Measurements from ENCODE around the gene SLCO3A1. TPM values are rescaled to one million over a fixed set of nuclear protein-coding genes. Genes with fewer than 3 reads are reported as not detected.

Gene SLCO3A1
- total RNA-seq, 1 experiment from 2014 or later: 9.1 TPM

DNA sequence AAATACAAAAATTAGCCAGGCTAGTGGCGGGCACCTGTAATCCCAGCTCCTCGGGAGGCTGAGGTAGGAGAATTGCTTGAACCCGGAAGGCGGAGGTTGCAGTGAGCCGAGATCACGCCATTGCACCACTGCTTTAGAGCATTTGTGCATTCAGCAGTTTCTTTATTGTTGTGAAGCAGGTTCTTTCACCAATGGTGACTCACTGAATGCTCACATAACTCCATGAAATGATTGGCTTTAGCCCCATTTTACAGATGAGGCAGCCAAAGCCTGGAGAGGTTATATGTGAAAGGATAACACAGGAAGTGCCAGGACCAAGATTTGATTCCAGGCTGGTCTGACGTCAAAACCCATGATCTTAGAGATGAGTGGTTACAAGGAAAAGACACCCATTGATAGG lies 195.2 kb downstream of the SLCO3A1 start (continued):
- TF ChIP-seq, protein P1, sequence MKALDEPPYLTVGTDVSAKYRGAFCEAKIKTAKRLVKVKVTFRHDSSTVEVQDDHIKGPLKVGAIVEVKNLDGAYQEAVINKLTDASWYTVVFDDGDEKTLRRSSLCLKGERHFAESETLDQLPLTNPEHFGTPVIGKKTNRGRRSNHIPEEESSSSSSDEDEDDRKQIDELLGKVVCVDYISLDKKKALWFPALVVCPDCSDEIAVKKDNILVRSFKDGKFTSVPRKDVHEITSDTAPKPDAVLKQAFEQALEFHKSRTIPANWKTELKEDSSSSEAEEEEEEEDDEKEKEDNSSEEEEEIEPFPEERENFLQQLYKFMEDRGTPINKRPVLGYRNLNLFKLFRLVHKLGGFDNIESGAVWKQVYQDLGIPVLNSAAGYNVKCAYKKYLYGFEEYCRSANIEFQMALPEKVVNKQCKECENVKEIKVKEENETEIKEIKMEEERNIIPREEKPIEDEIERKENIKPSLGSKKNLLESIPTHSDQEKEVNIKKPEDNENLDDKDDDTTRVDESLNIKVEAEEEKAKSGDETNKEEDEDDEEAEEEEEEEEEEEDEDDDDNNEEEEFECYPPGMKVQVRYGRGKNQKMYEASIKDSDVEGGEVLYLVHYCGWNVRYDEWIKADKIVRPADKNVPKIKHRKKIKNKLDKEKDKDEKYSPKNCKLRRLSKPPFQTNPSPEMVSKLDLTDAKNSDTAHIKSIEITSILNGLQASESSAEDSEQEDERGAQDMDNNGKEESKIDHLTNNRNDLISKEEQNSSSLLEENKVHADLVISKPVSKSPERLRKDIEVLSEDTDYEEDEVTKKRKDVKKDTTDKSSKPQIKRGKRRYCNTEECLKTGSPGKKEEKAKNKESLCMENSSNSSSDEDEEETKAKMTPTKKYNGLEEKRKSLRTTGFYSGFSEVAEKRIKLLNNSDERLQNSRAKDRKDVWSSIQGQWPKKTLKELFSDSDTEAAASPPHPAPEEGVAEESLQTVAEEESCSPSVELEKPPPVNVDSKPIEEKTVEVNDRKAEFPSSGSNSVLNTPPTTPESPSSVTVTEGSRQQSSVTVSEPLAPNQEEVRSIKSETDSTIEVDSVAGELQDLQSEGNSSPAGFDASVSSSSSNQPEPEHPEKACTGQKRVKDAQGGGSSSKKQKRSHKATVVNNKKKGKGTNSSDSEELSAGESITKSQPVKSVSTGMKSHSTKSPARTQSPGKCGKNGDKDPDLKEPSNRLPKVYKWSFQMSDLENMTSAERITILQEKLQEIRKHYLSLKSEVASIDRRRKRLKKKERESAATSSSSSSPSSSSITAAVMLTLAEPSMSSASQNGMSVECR (CRISPR knock-in tag; IDR thresholded peaks at IDR 0.05; ENCODE audit: borderline replicate concordance): no peak
- TF ChIP-seq CREB1 (CRISPR knock-in tag; IDR thresholded peaks at IDR 0.05) (no peak), NR1H2 (CRISPR knock-in tag; IDR thresholded peaks at IDR 0.05) (no peak), ZNF121 (CRISPR knock-in tag; IDR thresholded peaks at IDR 0.05) (no peak), TCF7 (CRISPR knock-in tag; IDR thresholded peaks at IDR 0.05; ENCODE audit: low read depth) (no peak), ZNF219 (CRISPR knock-in tag; IDR thresholded peaks at IDR 0.05; ENCODE audit: borderline replicate concordance) (no peak), ZNF232 (CRISPR knock-in tag; IDR thresholded peaks at IDR 0.05) (no peak)

DNA sequence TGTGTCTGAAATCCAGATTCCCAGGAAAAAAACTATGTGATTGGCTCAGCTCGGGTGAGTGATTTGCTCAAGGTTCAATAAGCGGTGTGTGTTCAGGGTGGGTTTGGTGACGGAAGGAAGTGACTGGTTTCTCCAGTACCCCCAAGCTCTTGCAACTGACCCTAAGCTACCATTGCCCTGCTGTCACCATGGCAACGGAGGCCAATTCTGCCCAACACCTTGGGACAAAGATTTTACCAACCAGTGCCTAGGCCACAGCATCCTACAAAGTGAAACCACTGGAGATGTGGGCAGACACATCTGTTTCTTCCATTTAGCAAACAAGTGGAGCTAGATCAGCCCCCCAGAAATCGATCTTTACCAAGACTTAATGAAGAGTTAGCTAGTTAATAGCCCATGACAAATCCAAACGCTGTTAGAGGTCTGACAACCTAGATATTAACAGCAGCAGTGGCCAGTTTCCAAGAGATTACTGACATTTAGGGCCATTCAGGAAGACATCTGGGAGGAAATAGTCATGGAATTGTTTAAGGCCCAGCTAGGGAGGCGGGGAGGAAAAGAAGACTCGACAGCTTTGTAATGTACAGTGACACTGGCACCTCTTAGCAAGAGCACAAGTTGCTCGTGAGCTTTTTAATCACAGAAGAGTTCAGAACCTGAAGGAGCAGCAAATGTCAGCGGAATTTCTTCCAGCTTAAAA lies 195.9 kb downstream of the SLCO3A1 start:
- H3K36me3 Mint-ChIP-seq: no peaks in the 10 kb centered on the region
- no peak for ATAC-seq
- H3K4me3 Mint-ChIP-seq: no peak overlapping the region
- no peaks in the 10 kb centered on the region for H3K4me1 Mint-ChIP-seq
- POLR2A ChIA-PET: no interaction called here
- DNase-seq (ENCODE audit: low spot score): no peak
- no peaks in the 10 kb centered on the region for H3K27me3 Mint-ChIP-seq (ENCODE audit: low read depth)
- no peaks in the 10 kb centered on the region for H3K9me3 Mint-ChIP-seq
- H3K27ac Mint-ChIP-seq: no peak overlapping the region
- CTCF ChIA-PET: interaction anchor here (0.6 kb wide), 1 partner anchor 38 kb away, joined by 4 read pairs; no protein-coding TSS in a partner anchor
- TF ChIP-seq JUN (CRISPR knock-in tag; IDR thresholded peaks at IDR 0.05) (no peak), SMAD4 (CRISPR knock-in tag; IDR thresholded peaks at IDR 0.05) (no peak)
- TF ChIP-seq, protein P2, sequence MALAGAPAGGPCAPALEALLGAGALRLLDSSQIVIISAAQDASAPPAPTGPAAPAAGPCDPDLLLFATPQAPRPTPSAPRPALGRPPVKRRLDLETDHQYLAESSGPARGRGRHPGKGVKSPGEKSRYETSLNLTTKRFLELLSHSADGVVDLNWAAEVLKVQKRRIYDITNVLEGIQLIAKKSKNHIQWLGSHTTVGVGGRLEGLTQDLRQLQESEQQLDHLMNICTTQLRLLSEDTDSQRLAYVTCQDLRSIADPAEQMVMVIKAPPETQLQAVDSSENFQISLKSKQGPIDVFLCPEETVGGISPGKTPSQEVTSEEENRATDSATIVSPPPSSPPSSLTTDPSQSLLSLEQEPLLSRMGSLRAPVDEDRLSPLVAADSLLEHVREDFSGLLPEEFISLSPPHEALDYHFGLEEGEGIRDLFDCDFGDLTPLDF (CRISPR knock-in tag; IDR thresholded peaks at IDR 0.05): no peak
- TF ChIP-seq, protein P3, sequence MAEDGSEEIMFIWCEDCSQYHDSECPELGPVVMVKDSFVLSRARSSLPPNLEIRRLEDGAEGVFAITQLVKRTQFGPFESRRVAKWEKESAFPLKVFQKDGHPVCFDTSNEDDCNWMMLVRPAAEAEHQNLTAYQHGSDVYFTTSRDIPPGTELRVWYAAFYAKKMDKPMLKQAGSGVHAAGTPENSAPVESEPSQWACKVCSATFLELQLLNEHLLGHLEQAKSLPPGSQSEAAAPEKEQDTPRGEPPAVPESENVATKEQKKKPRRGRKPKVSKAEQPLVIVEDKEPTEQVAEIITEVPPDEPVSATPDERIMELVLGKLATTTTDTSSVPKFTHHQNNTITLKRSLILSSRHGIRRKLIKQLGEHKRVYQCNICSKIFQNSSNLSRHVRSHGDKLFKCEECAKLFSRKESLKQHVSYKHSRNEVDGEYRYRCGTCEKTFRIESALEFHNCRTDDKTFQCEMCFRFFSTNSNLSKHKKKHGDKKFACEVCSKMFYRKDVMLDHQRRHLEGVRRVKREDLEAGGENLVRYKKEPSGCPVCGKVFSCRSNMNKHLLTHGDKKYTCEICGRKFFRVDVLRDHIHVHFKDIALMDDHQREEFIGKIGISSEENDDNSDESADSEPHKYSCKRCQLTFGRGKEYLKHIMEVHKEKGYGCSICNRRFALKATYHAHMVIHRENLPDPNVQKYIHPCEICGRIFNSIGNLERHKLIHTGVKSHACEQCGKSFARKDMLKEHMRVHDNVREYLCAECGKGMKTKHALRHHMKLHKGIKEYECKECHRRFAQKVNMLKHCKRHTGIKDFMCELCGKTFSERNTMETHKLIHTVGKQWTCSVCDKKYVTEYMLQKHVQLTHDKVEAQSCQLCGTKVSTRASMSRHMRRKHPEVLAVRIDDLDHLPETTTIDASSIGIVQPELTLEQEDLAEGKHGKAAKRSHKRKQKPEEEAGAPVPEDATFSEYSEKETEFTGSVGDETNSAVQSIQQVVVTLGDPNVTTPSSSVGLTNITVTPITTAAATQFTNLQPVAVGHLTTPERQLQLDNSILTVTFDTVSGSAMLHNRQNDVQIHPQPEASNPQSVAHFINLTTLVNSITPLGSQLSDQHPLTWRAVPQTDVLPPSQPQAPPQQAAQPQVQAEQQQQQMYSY (CRISPR knock-in tag; IDR thresholded peaks at IDR 0.05): no peak
- TF ChIP-seq, protein P4, sequence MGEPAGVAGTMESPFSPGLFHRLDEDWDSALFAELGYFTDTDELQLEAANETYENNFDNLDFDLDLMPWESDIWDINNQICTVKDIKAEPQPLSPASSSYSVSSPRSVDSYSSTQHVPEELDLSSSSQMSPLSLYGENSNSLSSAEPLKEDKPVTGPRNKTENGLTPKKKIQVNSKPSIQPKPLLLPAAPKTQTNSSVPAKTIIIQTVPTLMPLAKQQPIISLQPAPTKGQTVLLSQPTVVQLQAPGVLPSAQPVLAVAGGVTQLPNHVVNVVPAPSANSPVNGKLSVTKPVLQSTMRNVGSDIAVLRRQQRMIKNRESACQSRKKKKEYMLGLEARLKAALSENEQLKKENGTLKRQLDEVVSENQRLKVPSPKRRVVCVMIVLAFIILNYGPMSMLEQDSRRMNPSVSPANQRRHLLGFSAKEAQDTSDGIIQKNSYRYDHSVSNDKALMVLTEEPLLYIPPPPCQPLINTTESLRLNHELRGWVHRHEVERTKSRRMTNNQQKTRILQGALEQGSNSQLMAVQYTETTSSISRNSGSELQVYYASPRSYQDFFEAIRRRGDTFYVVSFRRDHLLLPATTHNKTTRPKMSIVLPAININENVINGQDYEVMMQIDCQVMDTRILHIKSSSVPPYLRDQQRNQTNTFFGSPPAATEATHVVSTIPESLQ (CRISPR knock-in tag; IDR thresholded peaks at IDR 0.05): no peak
- TF ChIP-seq, protein P1 (CRISPR knock-in tag; IDR thresholded peaks at IDR 0.05; ENCODE audit: borderline replicate concordance): no peak
- TF ChIP-seq, protein P5, sequence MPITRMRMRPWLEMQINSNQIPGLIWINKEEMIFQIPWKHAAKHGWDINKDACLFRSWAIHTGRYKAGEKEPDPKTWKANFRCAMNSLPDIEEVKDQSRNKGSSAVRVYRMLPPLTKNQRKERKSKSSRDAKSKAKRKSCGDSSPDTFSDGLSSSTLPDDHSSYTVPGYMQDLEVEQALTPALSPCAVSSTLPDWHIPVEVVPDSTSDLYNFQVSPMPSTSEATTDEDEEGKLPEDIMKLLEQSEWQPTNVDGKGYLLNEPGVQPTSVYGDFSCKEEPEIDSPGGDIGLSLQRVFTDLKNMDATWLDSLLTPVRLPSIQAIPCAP (CRISPR knock-in tag; IDR thresholded peaks at IDR 0.05): no peak
